HEK293T (cell line): ENCODE data around the gene BCORL1.

Source experiments
- ARNT ChIP-seq: fragments of 450-650 bp; IDR thresholded peaks from 2 replicates; pipeline ENCODE4 v1.6.1; 2017; ENCODE audit warnings: mild to moderate bottlenecking
- BHLHE40 ChIP-seq: fragments of 450-650 bp; IDR thresholded peaks from 2 replicates; pipeline ENCODE4 v1.6.1; 2016; ENCODE audit warnings: mild to moderate bottlenecking, moderate library complexity, borderline replicate concordance
- ELF4 ChIP-seq: fragments of 450-650 bp; IDR thresholded peaks from 2 replicates; pipeline ENCODE4 v1.6.1; 2017; ENCODE audit warnings: antibody characterized with exemption
- FOXM1 ChIP-seq: fragments of 450-650 bp; IDR thresholded peaks from 2 replicates; pipeline ENCODE4 v1.6.1; 2017; ENCODE audit warnings: mild to moderate bottlenecking, borderline replicate concordance
- L3MBTL2 ChIP-seq: fragments of 450-650 bp; conservative IDR thresholded peaks from 2 replicates; pipeline ENCODE4 v1.6.1; 2016; ENCODE audit warnings: mild to moderate bottlenecking
- SP1 ChIP-seq: fragments of 450-650 bp; IDR thresholded peaks from 2 replicates; pipeline ENCODE4 v1.6.1; 2017
- SUZ12 ChIP-seq: fragments of 450-650 bp; IDR thresholded peaks from 2 replicates; pipeline ENCODE4 v1.6.1; 2016; ENCODE audit warnings: mild to moderate bottlenecking
- ZNF384 ChIP-seq: fragments of 450-650 bp; IDR thresholded peaks from 2 replicates; pipeline ENCODE4 v1.6.1; 2016

DNA sequence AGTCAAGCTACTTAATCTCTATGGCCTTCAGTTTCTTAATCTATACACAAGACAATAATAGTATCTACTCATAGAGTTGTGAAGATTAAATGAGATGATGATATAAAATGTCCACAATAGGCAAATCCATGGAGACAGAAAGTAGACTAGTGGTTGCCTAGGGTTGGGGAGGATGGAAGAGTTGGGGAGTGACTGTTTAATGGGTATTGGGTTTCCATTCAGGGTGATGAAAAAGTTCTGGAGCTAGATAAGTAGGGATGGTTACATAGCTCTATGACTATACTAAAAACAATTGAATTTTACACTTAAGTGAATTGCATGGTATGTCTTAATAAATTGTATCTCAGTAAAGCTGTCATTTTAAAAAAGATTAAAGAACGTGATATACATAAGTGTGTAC, 35.7 kb downstream of the BCORL1 start:
- TF ChIP-seq SP1 = no peak
- no peak for TF ChIP-seq BHLHE40
- TF ChIP-seq FOXM1 = no peak
- no peak for TF ChIP-seq ZNF384
- no peak for TF ChIP-seq ELF4
- TF ChIP-seq ARNT = no peak
- TF ChIP-seq L3MBTL2 = no peak
- no peak for TF ChIP-seq SUZ12
